ENCODE data around the gene FOXN3.

The FOXN3 gene

DNA sequence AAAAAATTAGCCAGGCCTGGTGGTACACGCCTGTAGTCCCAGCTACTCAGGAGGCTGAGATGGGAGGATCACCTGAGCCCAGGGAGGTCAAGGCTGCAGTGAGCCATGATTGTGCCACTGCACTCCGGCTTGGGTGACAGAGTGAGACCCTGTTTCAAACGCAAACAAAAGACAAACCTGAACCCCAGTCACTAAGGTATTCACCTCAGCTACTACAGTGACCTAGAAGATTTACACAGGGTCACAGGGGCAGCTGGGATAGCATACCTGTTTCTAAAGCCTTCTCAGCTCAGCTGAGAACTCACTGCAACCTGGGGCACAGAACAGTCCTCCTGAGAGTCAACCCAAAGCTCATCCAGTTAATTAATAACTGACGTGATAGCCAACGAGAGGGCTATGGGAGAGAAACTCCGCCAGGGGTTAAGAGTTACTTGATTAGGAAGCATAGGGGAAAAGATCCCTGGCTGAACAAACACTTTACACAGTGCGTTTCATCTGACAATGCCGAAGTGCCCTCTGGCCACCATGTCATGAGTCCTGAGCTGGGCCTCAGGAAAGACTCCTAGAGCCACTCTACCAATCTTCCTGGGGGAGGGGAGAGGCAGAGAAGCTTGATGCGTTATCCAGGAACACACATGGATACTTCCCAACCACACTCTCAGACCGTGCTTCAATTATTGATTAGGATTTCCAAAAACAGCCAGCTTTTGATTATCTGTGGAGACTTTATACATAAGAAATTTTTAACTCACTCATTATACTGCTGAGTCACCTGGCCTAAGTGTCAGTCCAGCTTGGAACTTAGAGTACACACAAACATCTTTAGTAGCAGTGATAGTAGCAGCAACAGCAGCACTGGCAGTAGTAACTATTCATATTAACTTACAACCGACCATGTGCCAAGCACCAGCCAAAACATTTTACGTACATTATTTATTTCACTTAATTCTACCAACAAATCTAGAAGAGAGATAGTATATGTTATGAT, 48.2 kb downstream of the FOXN3 start:
- H3K4me1 ChIP-seq (ENCODE audit: insufficient read depth, low read length): no peaks in the 10 kb centered on the region
- H3K4me3 ChIP-seq (ENCODE audit: low read length): no peak overlapping the region
- no peak overlapping the region for H2AFZ ChIP-seq (ENCODE audit: low read depth, low read length)
- H3K36me3 ChIP-seq (ENCODE audit: insufficient read depth, low read length): no peaks in the 10 kb centered on the region
- no peaks in the 10 kb centered on the region for H3K9me3 ChIP-seq (ENCODE audit: low read length)
- no peaks in the 10 kb centered on the region for H3K27me3 ChIP-seq (ENCODE audit: insufficient read depth, low read length)

DNA sequence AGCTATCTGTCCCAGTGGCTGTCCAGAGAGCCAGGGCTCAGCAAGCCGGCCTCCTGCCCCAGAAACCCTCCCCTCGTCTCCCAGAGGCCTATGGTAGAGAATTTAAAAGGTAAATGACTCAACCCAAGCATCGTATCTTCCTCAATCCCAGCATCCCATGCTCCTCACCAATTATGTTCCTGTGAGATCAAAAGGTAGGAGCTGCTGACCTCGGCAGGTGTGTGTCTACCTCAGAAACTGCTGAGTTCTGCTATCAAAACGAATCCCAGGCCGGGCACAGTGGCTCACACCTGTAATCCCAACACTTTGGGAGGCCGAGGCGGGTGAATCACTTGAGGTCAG, 49.3 kb downstream of the FOXN3 start:
- H3K9me3 ChIP-seq (ENCODE audit: low read length): no peaks in the 10 kb centered on the region
- no peaks in the 10 kb centered on the region for H3K27me3 ChIP-seq (ENCODE audit: insufficient read depth, low read length)
- H3K4me1 ChIP-seq (ENCODE audit: insufficient read depth, low read length): no peaks in the 10 kb centered on the region
- no peaks in the 10 kb centered on the region for H3K36me3 ChIP-seq (ENCODE audit: insufficient read depth, low read length)
- H2AFZ ChIP-seq (ENCODE audit: low read depth, low read length): no peak overlapping the region
- no peak overlapping the region for H3K4me3 ChIP-seq (ENCODE audit: low read length)

DNA sequence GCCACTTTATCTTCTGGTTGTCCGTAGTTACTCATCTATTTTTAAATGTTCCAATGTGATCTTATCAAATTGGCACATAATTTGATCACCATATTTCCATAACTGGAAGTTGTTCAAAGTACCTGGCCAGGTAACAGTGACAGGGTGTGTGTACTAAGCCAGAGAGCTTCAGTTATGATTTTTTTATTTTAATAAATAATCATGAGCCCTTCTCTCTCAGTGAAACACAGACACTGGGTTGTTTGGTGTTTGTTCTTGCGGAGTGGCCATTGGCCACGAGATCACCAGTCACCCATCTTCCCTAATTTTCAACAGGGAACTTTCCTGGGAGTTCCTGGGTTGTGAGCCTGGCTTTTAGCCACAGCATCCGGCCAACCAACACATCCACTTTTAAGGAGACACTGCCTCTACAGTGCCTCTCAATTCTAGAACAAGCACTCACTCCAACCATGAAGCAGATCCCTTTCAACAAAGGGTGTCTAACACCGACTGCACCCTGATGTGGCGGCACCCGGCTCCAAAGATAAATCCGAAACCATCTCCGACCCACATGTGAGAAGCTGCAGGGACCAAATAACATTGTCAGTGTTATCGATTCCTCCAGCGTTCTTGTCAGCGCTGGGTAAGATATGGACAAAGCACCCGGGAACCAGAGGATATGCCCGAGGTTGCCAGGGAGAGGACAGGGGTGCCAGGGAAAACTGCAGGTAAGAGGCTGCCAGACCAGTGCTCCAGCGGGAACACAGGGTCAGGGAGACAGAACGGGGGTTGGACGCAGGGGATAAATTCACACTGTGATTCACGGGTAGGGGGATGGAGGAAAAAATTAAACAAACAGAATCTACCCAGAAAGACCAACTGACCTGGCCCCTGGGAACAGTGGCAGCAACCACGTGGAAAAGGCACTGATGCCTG, 49.9 kb downstream of the FOXN3 start:
- Histone ChIP-seq H3K27me3 (ENCODE audit: insufficient read depth, low read length) (no peaks in the 10 kb centered on the region), H3K36me3 (ENCODE audit: insufficient read depth, low read length) (no peaks in the 10 kb centered on the region), H3K4me3 (ENCODE audit: low read length) (no peak overlapping the region), H3K4me1 (ENCODE audit: insufficient read depth, low read length) (no peaks in the 10 kb centered on the region), H3K9me3 (ENCODE audit: low read length) (no peaks in the 10 kb centered on the region), H2AFZ (ENCODE audit: low read depth, low read length) (no peak overlapping the region)

DNA sequence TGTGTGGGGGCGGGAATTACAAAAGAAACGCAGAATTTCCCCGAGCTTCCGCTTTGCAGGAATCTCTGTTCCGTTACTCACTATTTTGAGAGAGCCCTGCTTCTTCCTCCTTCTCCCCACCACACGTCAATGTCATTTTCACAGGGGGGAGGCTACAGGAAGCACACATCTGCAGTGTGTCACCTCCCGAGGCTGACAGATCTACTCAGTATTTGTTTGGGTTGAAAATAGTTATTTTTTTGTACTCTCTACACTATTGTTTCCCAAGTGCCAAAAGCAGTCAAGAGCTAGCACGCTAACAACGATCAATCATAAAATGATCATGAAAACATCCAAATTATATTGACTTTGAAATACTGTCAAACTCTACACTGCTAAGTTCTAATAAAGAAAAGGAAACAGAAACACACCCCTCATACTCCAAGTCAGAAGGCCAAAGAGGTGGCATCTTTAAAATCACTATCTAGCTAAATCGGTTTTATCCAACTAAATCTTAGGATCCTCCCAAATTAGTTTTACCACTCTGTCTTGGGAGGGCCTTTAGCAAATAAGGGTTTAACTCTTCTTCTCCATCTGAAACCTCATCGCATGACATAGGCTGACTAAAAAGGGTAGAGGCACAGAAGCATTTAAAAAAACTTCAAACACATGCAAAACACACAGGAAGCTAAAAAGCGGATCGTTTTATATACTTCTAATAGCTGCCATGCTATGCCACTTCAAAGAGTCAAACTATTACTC, 51.8 kb downstream of the FOXN3 start:
- no peaks in the 10 kb centered on the region for H3K27me3 ChIP-seq (ENCODE audit: insufficient read depth, low read length)
- H3K9me3 ChIP-seq (ENCODE audit: low read length): no peaks in the 10 kb centered on the region
- H2AFZ ChIP-seq (ENCODE audit: low read depth, low read length): no peak overlapping the region
- H3K4me3 ChIP-seq (ENCODE audit: low read length): no peak overlapping the region
- H3K4me1 ChIP-seq (ENCODE audit: insufficient read depth, low read length): no peaks in the 10 kb centered on the region
- no peaks in the 10 kb centered on the region for H3K36me3 ChIP-seq (ENCODE audit: insufficient read depth, low read length)

DNA sequence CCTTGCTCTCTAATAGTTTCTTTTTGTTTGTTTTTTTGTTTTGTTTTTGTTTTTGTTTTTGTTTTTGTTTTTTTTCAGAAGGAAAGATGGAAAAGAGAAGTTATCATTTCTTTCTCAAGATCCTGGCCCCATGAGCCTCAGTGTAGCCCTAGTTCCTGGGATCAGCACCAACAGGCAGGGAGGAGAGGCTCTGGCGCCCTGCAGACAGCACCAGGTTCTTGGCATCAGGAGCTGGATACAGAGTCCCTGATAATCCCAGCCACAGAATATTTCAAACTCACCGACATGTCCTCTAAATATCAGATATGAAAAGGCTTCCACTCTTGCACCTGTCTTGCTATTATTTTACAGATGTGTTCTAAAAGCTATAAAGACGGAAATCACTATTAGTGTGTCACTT, 52.7 kb downstream of the FOXN3 start:
- Histone ChIP-seq H3K4me3 (ENCODE audit: low read length) (no peak overlapping the region), H2AFZ (ENCODE audit: low read depth, low read length) (no peak overlapping the region), H3K27me3 (ENCODE audit: insufficient read depth, low read length) (no peaks in the 10 kb centered on the region), H3K36me3 (ENCODE audit: insufficient read depth, low read length) (no peaks in the 10 kb centered on the region), H3K9me3 (ENCODE audit: low read length) (no peaks in the 10 kb centered on the region), H3K4me1 (ENCODE audit: insufficient read depth, low read length) (no peaks in the 10 kb centered on the region)

DNA sequence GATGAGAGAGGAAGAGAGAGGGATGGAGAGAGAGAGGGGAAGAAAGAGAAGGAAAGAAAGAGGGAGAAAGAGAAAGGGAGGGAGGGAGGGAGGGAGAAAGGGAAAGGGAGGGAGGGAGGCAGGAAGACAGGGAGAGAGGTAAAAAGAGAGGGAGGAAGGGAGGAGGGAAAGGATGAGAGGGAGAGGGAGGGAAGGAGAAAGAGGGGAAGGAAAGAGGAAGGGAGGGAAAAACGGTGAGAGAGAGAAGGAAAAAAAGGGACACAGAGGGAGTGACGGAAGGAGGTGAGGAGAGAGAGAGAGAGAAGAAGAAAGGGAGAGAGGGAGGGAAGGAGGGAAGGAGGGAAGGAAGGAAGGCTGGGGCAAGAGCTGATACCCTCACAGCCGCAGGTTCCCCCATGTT, 56.8 kb downstream of the FOXN3 start:
- no peaks in the 10 kb centered on the region for H3K4me1 ChIP-seq (ENCODE audit: insufficient read depth, low read length)
- no peaks in the 10 kb centered on the region for H3K9me3 ChIP-seq (ENCODE audit: low read length)
- H3K4me3 ChIP-seq (ENCODE audit: low read length): no peak overlapping the region
- H3K27me3 ChIP-seq (ENCODE audit: insufficient read depth, low read length): no peaks in the 10 kb centered on the region
- no peak overlapping the region for H2AFZ ChIP-seq (ENCODE audit: low read depth, low read length)
- no peaks in the 10 kb centered on the region for H3K36me3 ChIP-seq (ENCODE audit: insufficient read depth, low read length)

DNA sequence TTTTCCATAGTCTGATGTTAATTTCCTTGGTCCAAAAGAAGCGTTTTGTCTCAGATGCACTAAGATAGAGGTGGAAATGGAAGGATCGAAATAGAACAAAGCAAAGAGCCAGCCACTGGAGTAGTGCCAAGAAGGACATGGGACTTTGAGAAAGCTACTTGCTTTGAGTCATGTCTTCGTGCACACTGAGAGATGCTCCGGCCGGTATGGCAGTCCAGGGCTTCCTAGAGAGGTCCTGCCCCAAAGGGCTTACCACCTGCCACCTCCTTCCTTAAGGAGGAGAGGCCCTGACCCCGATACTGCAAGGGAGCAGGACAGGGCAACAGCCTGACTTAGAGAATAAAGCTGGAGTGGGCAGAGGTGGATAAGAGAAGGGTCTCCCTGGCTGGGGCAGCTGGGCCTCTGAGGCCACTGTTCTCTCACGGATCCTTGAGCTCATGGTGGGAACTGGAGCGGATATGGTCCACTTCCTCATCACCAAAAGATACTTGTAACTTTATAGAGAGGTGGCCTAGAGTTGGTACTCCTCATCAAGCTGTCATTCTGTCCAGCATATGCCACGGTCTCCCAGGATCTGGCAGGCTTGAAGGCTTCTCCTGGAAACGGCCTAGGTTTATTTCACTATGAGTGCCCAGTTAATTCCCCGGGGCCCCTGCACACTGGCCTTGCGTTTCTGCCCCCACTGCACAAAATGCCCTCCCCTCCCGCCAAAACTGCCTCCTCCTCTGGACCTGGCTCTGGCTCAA, 57.4 kb downstream of the FOXN3 start:
- no peaks in the 10 kb centered on the region for H3K9me3 ChIP-seq (ENCODE audit: low read length)
- H3K4me3 ChIP-seq (ENCODE audit: low read length): no peak overlapping the region
- no peak overlapping the region for H2AFZ ChIP-seq (ENCODE audit: low read depth, low read length)
- no peaks in the 10 kb centered on the region for H3K4me1 ChIP-seq (ENCODE audit: insufficient read depth, low read length)
- H3K27me3 ChIP-seq (ENCODE audit: insufficient read depth, low read length): no peaks in the 10 kb centered on the region
- no peaks in the 10 kb centered on the region for H3K36me3 ChIP-seq (ENCODE audit: insufficient read depth, low read length)

DNA sequence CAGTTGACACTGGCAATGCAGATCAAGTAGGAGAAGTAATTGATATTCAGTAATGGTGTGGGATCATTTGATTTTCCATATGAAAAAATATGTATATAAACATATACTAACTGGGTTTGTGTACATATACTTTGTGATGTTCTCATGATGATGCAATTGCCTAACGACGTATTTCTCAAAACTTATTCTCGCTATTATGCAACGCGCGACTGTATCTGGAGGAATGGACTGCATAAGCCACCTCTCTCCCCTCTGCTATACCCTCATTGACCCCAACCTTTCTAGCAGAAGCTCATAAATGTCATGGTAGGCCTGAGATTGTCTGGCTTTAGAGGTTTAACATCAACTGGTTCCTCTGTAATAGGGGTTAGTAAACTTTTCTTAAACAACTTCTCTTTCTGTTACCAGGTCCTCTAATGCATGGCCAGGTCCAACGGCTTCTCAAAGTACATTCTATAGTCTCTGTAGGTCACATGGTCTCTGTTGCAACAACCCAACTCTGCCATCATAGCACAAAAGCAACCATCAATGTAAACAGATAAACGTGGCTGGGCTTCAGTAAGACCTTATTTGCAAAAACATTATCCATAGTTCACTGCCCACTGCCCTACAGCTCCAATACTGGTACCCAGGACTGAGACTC, 59.3 kb downstream of the FOXN3 start:
- H3K27me3 ChIP-seq (ENCODE audit: insufficient read depth, low read length): no peaks in the 10 kb centered on the region
- no peak overlapping the region for H3K4me3 ChIP-seq (ENCODE audit: low read length)
- H3K9me3 ChIP-seq (ENCODE audit: low read length): no peaks in the 10 kb centered on the region
- no peak overlapping the region for H2AFZ ChIP-seq (ENCODE audit: low read depth, low read length)
- no peaks in the 10 kb centered on the region for H3K36me3 ChIP-seq (ENCODE audit: insufficient read depth, low read length)
- H3K4me1 ChIP-seq (ENCODE audit: insufficient read depth, low read length): no peaks in the 10 kb centered on the region

DNA sequence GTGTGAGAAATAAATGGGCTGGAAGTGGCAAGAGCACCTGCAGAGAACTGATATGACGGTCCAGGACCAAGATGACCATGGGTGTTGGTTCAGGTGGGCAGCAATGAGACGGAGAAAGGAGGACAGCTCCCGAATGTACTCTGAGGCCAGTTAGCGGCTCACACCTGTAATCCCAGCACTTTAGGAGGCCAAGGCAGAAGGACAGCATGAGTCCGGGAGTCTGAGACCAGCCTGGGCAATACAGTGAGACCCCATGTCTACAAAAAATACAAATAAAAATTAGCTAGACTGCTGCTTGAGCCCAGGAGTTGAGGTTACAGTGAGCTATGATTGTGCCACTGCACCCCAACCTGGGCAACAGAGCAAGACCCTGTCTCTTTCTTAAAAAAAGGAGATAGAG, 60.1 kb downstream of the FOXN3 start:
- no peak overlapping the region for H3K4me3 ChIP-seq (ENCODE audit: low read length)
- peaks cover 6% of the 10 kb centered on the region for H3K4me1 ChIP-seq (ENCODE audit: insufficient read depth, low read length)
- H3K36me3 ChIP-seq (ENCODE audit: insufficient read depth, low read length): no peaks in the 10 kb centered on the region
- H3K27me3 ChIP-seq (ENCODE audit: insufficient read depth, low read length): no peaks in the 10 kb centered on the region
- H2AFZ ChIP-seq (ENCODE audit: low read depth, low read length): no peak overlapping the region
- H3K9me3 ChIP-seq (ENCODE audit: low read length): no peaks in the 10 kb centered on the region

DNA sequence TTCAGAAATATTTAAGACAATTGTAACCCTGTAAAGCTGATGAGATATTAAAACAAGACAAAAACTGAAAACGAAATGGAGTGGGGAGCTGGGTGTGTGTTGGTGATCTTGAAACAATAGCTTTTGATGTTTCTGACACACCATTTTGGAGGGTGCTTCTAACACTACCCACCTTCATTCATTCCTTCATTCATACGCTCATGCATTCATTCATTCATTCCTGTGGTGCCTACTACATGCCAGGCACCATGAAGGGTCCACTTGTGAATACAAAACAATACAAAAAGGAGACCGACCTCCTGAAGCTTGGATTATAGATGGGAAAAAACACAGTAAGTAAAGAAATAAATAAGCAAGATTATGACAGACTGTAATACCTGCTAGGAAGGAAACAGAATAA, 60.5 kb downstream of the FOXN3 start:
- H3K4me3 ChIP-seq (ENCODE audit: low read length): no peak overlapping the region
- H3K27me3 ChIP-seq (ENCODE audit: insufficient read depth, low read length): no peaks in the 10 kb centered on the region
- no peaks in the 10 kb centered on the region for H3K36me3 ChIP-seq (ENCODE audit: insufficient read depth, low read length)
- H3K9me3 ChIP-seq (ENCODE audit: low read length): no peaks in the 10 kb centered on the region
- H2AFZ ChIP-seq (ENCODE audit: low read depth, low read length): no peak overlapping the region
- H3K4me1 ChIP-seq (ENCODE audit: insufficient read depth, low read length): peaks cover 10% of the 10 kb centered on the region

DNA sequence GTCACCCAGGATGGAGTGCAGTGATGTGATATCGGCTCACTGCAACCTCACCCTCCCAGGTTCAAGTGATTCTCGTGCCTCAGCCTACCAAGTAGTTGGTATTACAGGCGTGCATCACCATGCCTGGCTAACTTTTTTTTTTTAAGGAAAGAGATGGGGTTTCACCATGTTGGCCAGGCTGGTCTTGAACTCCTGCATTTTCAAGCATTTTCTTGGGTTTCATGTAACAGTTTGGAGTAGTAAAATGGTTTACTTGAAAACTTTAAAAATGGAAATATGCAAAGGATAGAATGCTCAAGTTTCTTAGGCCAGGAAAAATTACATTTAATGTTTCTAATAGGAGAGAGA, 63.3 kb downstream of the FOXN3 start:
- H3K27me3 ChIP-seq (ENCODE audit: insufficient read depth, low read length): no peaks in the 10 kb centered on the region
- no peak overlapping the region for H3K4me3 ChIP-seq (ENCODE audit: low read length)
- no peaks in the 10 kb centered on the region for H3K36me3 ChIP-seq (ENCODE audit: insufficient read depth, low read length)
- peaks cover 37% of the 10 kb centered on the region for H3K4me1 ChIP-seq (ENCODE audit: insufficient read depth, low read length)
- no peaks in the 10 kb centered on the region for H3K9me3 ChIP-seq (ENCODE audit: low read length)
- no peak overlapping the region for H2AFZ ChIP-seq (ENCODE audit: low read depth, low read length)
